Astrocyte (in vitro differentiated cells and primary cell): ENCODE measurements around the gene FZD10. TPM values are rescaled to one million over a fixed set of nuclear protein-coding genes. Genes with fewer than 3 reads are reported as not detected.

Experiments
- DNase-seq: peaks from one replicate; pipeline ENCODE4 v3.0.0-alpha.2; 2010; ENCODE audit warnings: low read depth
- FAIRE-seq: peaks from 2 replicates; lab custom pipeline; 2011; peaks lifted over from hg19 to GRCh38; lab: Jason Lieb, UNC
- H2AFZ ChIP-seq: 2 replicates; pipeline ENCODE4 v1.6.0; 2012; ENCODE audit warnings: low read depth, low read length, inconsistent platforms
- H3K27ac ChIP-seq: 2 replicates; pipeline ENCODE4 v1.5.1; 2011; ENCODE audit warnings: low read depth, low read length, inconsistent platforms
- H3K27me3 ChIP-seq: 2 replicates; pipeline ENCODE4 v1.6.0; 2011; ENCODE audit warnings: low read length, inconsistent platforms; ENCODE audit not compliant: insufficient read depth
- H3K36me3 ChIP-seq: 2 replicates; pipeline ENCODE4 v1.5.1; 2011; ENCODE audit warnings: low read length, inconsistent platforms; ENCODE audit not compliant: insufficient read depth
- H3K4me1 ChIP-seq: 2 replicates; pipeline ENCODE4 v1.5.1; 2011; ENCODE audit warnings: low read length, inconsistent platforms; ENCODE audit not compliant: insufficient read depth
- H3K4me2 ChIP-seq: 2 replicates; pipeline ENCODE4 v1.6.0; 2012; ENCODE audit warnings: low read length, inconsistent platforms
- H3K4me3 ChIP-seq: 2 replicates; pipeline ENCODE4 v1.5.1; 2011; ENCODE audit warnings: low read depth, mild to moderate bottlenecking, low read length, inconsistent platforms; ENCODE audit not compliant: insufficient read depth
- H3K79me2 ChIP-seq: 2 replicates; pipeline ENCODE4 v1.6.0; 2012; ENCODE audit warnings: mild to moderate bottlenecking, low read length, inconsistent platforms; ENCODE audit not compliant: insufficient read depth
- H3K9ac ChIP-seq: 2 replicates; pipeline ENCODE4 v1.6.0; 2012; ENCODE audit warnings: mild to moderate bottlenecking, low read length, inconsistent platforms
- H3K9me3 ChIP-seq: 2 replicates; pipeline ENCODE4 v1.5.1; 2012; ENCODE audit warnings: low read depth, mild to moderate bottlenecking, low read length, inconsistent platforms; ENCODE audit not compliant: insufficient read depth
- H4K20me1 ChIP-seq: 2 replicates; pipeline ENCODE4 v1.6.0; 2012; ENCODE audit warnings: low read length, inconsistent platforms; ENCODE audit not compliant: insufficient read depth
- H3K27ac Mint-ChIP-seq: one replicate; pipeline ENCODE4 v1.8.0; 2021; ENCODE audit warnings: mild to moderate bottlenecking, mixed read lengths; ENCODE audit not compliant: unreplicated experiment
- H3K27me3 Mint-ChIP-seq: one replicate; pipeline ENCODE4 v1.8.0; 2021; ENCODE audit warnings: low read depth, mixed read lengths; ENCODE audit not compliant: unreplicated experiment
- H3K36me3 Mint-ChIP-seq: one replicate; pipeline ENCODE4 v1.8.0; 2021; ENCODE audit warnings: low read depth, mixed read lengths; ENCODE audit not compliant: unreplicated experiment
- H3K4me1 Mint-ChIP-seq: one replicate; pipeline ENCODE4 v1.8.0; 2021; ENCODE audit warnings: low read depth, mixed read lengths; ENCODE audit not compliant: unreplicated experiment
- H3K4me3 Mint-ChIP-seq: one replicate; pipeline ENCODE4 v1.8.0; 2021; ENCODE audit warnings: mild to moderate bottlenecking, moderate library complexity, mixed read lengths; ENCODE audit not compliant: unreplicated experiment
- H3K9me3 Mint-ChIP-seq: one replicate; pipeline ENCODE4 v1.8.0; 2021; ENCODE audit warnings: mild to moderate bottlenecking, mixed read lengths; ENCODE audit not compliant: unreplicated experiment
- CTCF ChIP-seq: IDR thresholded peaks from 2 replicates; pipeline ENCODE4 v1.5.1; 2011; ENCODE audit warnings: low read depth, mild to moderate bottlenecking, inconsistent platforms, low read length, moderate library complexity; ENCODE audit not compliant: insufficient read depth
- EZH2 ChIP-seq: IDR thresholded peaks from 2 replicates; pipeline ENCODE4 v1.6.1; 2012; ENCODE audit warnings: mild to moderate bottlenecking, low read length, inconsistent platforms; ENCODE audit not compliant: insufficient read depth
- total RNA-seq: library from RNA; stranded (reverse); gene quantifications from 2 replicates; pipeline ENCODE4 v1.2.1, GENCODE V29; 2021

The FZD10 gene
- total RNA-seq, 1 donor from 2014 or later, result not detected

GRCh38 chr12:130126023-130126432, 36.2 kb upstream of the FZD10 start:
- no peak overlapping the region for H2AFZ ChIP-seq
- peaks cover 8% of the 10 kb centered on the region for H3K9me3 ChIP-seq
- Mint-ChIP-seq H3K4me3 (no peak overlapping the region), H3K27ac (no peak overlapping the region), H3K27me3 (no peaks in the 10 kb centered on the region), H3K36me3 (no peaks in the 10 kb centered on the region), H3K9me3 (peaks cover 14% of the 10 kb centered on the region), H3K4me1 (no peaks in the 10 kb centered on the region)
- FAIRE-seq, result no peak
- no peak overlapping the region for H3K4me2 ChIP-seq
- no peak for TF ChIP-seq EZH2
- no peak for TF ChIP-seq CTCF
- H3K4me1 ChIP-seq, result no peaks in the 10 kb centered on the region
- no peaks in the 10 kb centered on the region for H3K27me3 ChIP-seq
- H3K79me2 ChIP-seq, result no peaks in the 10 kb centered on the region
- H3K4me3 ChIP-seq, result no peak overlapping the region
- H3K9ac ChIP-seq, result no peak overlapping the region
- no peak overlapping the region for H3K27ac ChIP-seq
- H3K36me3 ChIP-seq, result no peaks in the 10 kb centered on the region
- H4K20me1 ChIP-seq, result no peaks in the 10 kb centered on the region
- DNase-seq, result no peak

GRCh38 chr12:130127532-130127911, 34.7 kb upstream of the FZD10 start:
- no peaks in the 10 kb centered on the region for H3K27me3 Mint-ChIP-seq
- H3K27ac Mint-ChIP-seq, result no peak overlapping the region
- no peaks in the 10 kb centered on the region for H3K36me3 Mint-ChIP-seq
- Histone ChIP-seq H3K4me1 (no peaks in the 10 kb centered on the region), H3K36me3 (no peaks in the 10 kb centered on the region), H3K9ac (no peak overlapping the region), H3K4me2 (no peak overlapping the region), H3K4me3 (no peak overlapping the region), H2AFZ (no peak overlapping the region), H4K20me1 (no peaks in the 10 kb centered on the region), H3K27ac (no peak overlapping the region), H3K9me3 (peaks cover 8% of the 10 kb centered on the region), H3K27me3 (no peaks in the 10 kb centered on the region), H3K79me2 (no peaks in the 10 kb centered on the region)
- H3K4me1 Mint-ChIP-seq, result no peaks in the 10 kb centered on the region
- H3K4me3 Mint-ChIP-seq, result no peak overlapping the region
- peaks cover 17% of the 10 kb centered on the region for H3K9me3 Mint-ChIP-seq
- TF ChIP-seq EZH2, result no peak
- TF ChIP-seq CTCF, result no peak
- DNase-seq (no peak), FAIRE-seq (no peak)

GRCh38 chr12:130127912-130128789, 34.1 kb upstream of the FZD10 start:
- Histone ChIP-seq H3K27ac (no peak overlapping the region), H3K79me2 (no peaks in the 10 kb centered on the region), H3K4me3 (no peak overlapping the region), H3K36me3 (no peaks in the 10 kb centered on the region), H2AFZ (no peak overlapping the region), H3K27me3 (no peaks in the 10 kb centered on the region), H3K9ac (no peak overlapping the region), H3K4me2 (no peak overlapping the region), H3K4me1 (no peaks in the 10 kb centered on the region), H4K20me1 (no peaks in the 10 kb centered on the region), H3K9me3 (peaks cover 8% of the 10 kb centered on the region)
- Mint-ChIP-seq H3K4me1 (no peaks in the 10 kb centered on the region), H3K9me3 (peaks cover 17% of the 10 kb centered on the region), H3K27ac (no peak overlapping the region), H3K4me3 (no peak overlapping the region), H3K36me3 (no peaks in the 10 kb centered on the region), H3K27me3 (no peaks in the 10 kb centered on the region)
- FAIRE-seq, result no peak
- no peak for TF ChIP-seq CTCF
- no peak for TF ChIP-seq EZH2
- no peak for DNase-seq
